Activated T-cell treated with anti-CD3 and anti-CD28 coated beads, Interleukin-2, amount 50 U/mL, for 1 hour (primary cell): ENCODE data around the gene BCOR.

Experiments
- DNase-seq: peaks from one replicate; pipeline ENCODE4 v3.0.0-alpha.2; 2020

Gene BCOR

DNA sequence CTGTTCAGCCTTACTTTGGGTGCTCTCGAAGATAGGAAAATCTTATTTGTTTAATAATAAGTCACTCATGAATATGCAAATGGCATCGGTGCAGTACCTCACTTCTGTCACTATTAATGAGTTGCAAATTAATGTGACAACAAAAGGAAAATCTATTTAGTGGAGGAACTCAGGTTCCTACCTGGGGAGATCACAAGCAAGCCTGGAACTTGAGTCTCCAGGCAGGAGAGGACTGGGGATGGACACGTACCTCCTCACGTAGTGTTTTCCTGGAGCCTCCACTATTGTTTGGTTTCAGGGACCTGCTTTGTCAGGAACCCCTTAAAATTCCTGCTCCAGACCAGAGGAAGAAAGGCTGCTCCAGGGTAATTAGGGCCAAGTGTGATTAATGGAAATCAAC lies 82.1 kb downstream of the BCOR start:
- DNase-seq, result no peak

DNA sequence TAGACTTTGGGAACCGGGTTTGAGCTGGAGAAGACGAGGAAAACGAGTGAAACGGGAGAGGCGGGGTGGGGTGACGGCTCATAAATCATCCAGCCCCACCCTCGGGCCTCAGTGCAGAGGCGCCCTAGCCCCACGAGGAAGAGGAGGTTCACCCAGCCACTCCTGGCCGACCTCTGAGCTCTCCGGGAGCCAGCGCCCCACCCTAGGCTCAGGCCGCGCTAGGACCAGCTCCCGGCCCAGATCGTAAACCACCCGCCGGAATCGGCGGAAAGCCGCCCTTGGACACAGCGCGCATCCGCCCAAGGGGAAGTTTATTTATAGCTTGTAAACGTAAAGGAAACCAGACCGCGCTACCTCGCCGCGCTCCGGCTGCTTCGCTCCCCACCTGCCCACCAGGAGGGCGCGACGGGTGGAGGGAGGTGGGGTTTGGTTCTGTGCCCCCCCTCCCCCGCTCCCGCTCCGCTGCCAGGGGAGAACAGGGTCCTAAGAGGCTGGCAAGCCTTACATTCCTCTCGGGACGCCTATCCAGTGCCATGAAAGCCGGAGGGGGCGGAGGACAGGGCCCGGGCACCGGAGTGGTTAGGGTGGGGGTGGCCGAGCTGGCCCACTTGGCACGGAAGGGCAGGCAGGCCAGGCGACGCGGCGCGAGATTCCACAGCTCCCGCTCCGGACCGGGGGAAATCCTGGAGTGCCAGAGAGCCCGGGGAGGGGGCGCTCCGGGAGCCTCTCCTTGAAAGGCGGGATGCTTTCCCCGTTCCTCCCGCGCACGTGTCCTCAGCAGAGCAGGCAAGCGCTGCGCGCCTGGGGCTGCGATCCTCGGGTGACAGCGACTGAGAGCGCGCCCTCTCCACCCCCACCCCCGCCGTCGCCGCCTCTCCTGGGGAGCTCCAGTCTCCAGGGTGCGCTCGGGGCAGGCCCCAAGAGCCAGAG lies 84.2 kb downstream of the BCOR start:
- DNase-seq, result peak; percentile 58

DNA sequence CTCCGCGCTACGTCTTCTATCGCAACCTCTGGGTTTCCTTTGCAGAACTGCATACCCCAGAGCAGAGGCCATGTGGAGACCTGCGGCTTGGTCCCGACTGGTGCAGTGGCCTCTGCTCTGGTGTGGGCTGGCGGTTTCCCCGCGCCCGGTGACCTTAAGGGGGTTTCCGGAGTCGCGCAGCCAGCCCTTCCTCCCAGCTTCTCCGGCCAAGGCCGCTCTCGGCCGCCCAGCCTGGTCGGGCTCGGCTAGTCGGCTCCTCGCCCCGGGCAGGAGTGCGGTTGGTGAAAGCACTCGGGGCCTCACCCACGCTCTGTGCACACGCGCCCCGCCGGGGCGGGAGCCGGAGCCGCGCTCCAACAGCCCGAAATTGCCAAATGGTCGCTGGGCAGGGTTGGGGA lies 84.9 kb downstream of the BCOR start:
- DNase-seq, result peak; percentile 39

DNA sequence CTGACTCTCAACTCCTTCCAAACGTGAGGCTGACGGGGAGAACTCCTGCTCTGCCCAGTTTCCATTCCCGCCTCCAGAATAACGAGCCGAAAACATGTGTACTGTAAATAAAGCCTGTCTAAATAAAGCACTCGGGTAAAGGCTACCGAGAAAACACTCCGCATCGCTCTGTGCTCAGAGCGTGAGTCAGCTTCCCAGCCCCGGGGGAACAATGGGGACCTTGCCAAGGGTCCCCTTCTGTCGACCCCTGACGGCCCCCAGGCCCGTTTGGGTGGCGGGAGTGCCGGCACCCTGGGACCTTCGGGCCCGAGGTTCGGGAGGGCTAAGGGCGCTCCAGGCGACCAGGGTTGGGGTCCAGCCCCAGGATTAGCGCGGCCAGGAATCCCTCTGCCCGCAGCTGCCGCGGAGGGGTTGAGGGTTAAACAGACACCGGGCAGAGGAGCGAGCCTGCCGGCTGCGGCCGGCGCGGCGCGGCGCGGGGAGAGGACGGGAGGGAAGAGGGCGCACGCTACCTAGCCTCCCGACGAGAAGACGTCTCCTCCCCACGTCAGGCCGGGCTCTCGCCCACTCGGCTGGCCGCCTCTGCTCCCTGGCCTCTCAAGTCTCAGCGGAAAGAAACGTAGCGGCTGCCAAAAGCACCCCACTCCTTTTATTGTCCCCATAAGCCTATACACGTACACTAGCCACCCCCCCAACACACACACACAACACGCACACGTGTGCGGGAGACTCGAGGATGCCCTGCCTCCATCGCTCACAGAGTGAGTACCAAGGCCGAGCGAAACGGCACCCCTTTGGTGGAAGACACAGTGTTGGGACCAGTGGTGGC lies 85.5 kb downstream of the BCOR start:
- peak; percentile 27 for DNase-seq

DNA sequence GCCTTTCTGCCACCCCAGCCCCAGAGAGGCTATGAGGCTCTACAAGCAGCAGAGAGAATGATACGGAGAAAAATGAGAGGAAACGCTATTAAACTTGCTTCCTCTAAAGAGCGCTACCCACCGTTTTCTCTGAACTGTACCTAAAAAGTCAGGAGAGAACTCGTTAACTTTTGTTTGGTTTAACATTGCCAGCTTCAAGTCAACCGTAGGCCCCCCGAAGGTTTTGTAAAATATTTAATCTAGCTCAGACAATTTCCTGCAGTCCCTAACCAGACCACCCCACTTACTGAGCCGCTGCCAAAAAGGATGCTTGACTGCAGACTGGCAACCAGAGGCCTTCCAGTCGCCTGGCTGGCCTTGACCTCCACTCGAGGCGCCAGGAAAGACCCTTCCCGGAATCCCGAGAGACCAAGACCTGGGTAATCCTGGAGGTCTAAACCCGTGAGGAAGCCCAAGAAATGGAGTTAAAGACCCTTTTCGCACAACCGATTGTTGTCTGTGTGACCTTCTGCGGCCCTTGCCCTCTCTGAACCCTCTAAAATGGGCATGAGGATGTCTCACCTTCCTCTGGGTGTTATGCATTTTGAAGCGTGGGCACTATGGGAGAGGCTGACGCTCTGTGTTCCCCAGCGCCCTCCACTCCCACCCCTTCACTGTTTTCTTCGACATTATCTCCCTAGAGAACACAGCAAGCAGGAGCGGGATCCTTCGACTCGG lies 86.3 kb downstream of the BCOR start:
- DNase-seq, result no peak

- peak; percentile 28 for DNase-seq
These were observed 87.0 kb downstream of the BCOR start for GRCh38 chrX:40010550-40011321.

GRCh38 chrX:40009890-40010289 lies 87.9 kb downstream of the BCOR start:
- DNase-seq, result no peak

GRCh38 chrX:40009462-40009851 lies 88.3 kb downstream of the BCOR start:
- no peak for DNase-seq

DNA sequence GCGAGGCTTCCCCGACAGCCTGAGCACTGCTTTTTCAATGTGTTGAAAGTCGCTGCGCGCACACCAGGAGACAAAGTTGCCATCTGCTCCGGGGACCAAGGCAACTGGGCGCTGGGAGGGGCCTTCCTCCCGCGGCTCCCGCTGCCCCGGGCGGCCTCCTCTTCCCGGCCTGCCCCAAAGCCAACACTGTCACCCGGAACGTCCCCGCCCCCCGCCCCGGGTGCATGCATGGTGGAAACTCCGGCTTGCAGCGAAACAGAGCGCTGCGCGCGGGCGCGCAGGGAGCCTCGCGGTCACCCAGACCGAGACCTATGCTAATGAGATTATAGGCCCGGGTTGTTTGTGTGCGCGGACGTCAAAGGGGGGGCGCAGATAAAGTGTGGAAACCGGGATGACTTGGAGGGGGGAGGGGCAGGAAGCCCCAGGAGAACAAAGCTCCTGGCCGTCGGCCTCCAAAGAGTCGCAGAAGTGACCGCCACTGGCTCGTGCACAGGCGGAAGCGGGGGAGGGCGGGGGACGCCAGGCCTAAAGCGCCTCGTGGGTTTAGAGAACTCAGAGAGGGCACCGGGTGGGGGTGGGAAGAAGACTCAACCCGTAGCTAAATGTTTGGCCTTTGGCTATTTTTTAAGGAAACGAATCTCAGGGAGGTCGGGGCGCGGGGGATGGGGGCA lies 88.8 kb downstream of the BCOR start:
- DNase-seq, result peak; percentile 28

DNA sequence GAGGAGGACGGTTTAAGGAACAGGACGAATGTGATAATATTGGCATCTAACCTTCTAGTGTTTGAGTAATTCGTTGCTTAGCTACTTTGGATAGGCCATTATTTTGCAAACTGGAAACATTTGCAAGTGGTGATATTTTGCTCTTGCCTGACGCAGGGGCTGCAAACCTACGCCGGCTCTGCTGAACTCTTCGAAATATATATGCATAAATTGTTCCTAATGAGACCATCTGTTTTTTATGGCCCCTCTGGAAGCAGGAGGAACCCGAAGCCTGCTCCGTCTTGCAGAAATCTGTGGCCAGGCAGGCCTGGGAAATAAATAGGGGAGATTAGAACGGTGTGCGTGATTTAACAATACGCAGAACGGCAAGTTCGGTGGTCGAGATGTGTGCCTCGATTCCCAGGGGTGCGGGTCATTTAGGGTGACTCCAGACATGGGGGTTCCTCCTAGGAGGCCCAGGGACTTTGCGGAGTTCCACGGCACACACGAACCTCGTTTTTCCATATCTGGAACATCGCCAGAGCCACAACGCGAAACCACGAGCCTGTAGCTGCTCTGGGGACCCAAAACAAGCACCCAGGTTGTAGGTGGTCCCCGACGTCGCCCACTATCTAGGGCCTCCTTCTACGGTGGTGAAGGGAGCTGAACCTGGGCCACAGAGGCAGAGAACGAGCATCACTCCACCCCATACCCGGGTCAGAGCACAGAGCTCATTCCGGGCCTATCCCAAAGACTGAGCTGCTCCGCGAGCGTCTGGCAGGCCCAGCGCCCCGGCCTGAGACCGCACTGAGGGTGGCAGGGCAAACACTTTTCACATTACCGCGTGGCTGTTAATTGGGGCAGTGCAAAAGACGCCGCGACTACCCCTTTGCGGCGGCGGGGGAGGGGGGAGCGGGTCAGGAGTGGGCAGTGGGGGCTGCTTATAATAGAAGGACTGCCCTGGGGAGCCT lies 89.7 kb downstream of the BCOR start:
- DNase-seq, result no peak

- no peak for DNase-seq
These were observed 90.5 kb downstream of the BCOR start for GRCh38 chrX:40007131-40007755.

DNA sequence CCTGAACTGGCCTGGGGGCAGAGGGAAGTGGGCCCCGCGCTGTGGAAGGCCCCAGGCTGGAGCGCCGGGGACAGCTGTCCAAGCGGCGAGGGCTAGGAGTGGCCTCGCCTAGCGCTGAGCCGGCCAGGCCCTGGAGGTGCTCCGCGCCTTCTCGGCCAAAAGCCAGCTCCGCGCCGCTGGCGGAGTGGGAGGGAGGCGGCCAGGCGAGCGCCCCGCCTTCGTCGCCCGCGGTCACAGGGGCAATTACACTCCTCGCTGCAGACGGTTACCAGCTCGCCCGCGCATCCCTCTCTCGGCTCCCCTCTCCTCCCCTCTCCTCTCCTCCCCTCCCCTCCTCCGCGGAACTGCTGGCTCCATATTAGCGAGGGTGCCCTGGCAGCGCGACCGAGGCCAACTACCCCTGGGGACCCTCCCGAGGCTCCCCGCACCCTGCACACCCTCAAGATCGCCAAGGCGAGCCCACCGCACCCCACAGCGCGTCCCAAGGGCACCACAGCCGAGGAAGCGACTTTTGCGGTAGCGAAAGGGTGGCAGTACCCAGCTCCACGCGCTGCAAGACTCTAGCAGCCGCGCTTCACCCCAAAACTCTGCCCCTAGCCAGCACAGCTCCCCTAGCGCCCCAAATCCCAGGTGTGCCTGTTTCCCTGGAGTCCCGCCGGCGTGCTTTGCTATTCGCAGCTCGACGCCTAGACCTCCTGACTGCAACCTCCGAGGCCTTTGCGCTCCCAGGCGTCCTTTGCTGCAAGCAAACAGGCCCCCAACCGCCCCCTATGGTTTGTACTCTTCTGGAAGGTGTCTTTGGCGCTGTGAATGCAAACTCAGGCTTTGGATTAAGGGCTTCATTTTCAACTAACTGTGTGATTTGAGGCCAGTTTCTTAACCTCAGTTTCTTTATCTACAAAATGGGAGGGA lies 91.4 kb downstream of the BCOR start:
- DNase-seq, result peak; percentile 51

DNA sequence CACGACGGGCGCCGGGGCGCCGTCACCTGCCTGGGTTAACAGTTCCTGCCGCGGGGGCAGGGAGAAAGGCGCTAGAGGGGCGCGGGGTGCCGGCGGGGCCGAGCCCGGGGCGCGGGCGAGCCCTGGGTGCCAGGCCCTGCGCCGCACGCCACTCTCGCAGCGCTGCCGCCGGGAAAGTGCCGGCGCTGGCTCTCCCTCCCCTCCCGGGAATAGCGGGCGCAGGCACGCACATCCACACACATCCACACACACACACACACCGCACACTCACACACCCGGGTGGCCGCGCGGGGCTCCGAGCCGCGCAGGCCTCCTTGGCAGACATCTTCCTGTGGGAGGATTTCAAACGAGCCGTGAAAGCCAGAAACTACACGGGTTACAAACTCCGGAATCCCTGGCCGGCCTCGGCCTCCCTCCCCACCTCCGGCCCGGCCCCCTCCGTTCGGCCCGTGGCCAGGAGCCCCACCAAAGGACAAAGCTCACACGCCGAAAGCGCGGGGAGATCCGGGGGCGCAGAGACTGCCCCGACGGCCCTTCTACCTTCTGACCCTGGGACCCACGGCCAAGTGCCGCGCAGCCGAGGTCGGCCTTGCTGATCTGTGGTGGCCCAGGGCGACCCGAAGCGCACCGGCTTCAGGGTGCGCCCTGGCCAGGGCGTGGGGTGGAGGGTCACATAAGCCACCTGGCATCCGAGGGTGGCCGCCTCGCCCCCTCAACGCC lies 92.3 kb downstream of the BCOR start:
- DNase-seq, result peak; percentile 36

GRCh38 chrX:40004921-40005291 lies 92.9 kb downstream of the BCOR start:
- DNase-seq, result no peak

GRCh38 chrX:40004246-40004535 lies 93.6 kb downstream of the BCOR start:
- no peak for DNase-seq

GRCh38 chrX:40003428-40004245 lies 94.1 kb downstream of the BCOR start:
- no peak for DNase-seq

DNA sequence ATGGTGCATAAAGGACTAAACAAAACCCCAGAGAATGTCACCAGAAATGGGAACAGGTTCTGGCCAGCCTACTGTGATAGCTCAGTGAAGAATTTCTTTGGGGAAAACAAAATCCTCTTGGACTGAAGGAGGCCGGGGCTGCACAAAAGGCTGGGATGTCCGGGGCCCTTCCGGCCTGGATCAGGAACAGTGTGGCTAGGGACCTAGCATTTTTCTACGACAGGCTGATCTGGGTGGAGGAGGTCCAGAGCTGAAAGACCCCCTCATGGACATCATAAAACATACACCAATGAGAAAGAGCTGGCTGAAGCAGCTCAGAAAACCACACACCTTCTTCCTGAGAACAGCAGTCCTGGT lies 94.7 kb downstream of the BCOR start:
- no peak for DNase-seq
